Cerebellar cortex (tissue), 1 donor: ENCODE data around the gene FADS2.

Experiments
- DNase-seq: peaks from one replicate; pipeline ENCODE4 v3.0.0-alpha.2; 2015; ENCODE audit warnings: low spot score

Gene FADS2

GRCh38 chr11:61795876-61796526 is 32.1 kb upstream of the FADS2 start:
- no peak for DNase-seq

GRCh38 chr11:61797263-61797944 is 30.7 kb upstream of the FADS2 start:
- peak; percentile 93 for DNase-seq

- DNase-seq: no peak
Observed at GRCh38 chr11:61799665-61800284, 28.3 kb upstream of the FADS2 start.

GRCh38 chr11:61800331-61801281 is 27.5 kb upstream of the FADS2 start:
- no peak for DNase-seq

GRCh38 chr11:61802605-61803004 is 25.5 kb upstream of the FADS2 start:
- no peak for DNase-seq

GRCh38 chr11:61803889-61804647 is 24.0 kb upstream of the FADS2 start:
- no peak for DNase-seq

- no peak for DNase-seq
Observed at GRCh38 chr11:61805146-61805545, 23.0 kb upstream of the FADS2 start.

GRCh38 chr11:61806785-61807184 is 21.3 kb upstream of the FADS2 start:
- no peak for DNase-seq

- peak; percentile 46 for DNase-seq
Observed at GRCh38 chr11:61810671-61811175, 17.4 kb upstream of the FADS2 start.

- no peak for DNase-seq
Observed at GRCh38 chr11:61811831-61812230, 16.3 kb upstream of the FADS2 start.

GRCh38 chr11:61812736-61813411 is 15.2 kb upstream of the FADS2 start:
- no peak for DNase-seq

- peak; percentile 60 for DNase-seq
Observed at GRCh38 chr11:61814247-61814957, 13.7 kb upstream of the FADS2 start.

- DNase-seq: peak; percentile 98
Observed at GRCh38 chr11:61814958-61815789, 12.9 kb upstream of the FADS2 start.

GRCh38 chr11:61815790-61816735 is 12.0 kb upstream of the FADS2 start:
- DNase-seq: peak; percentile 80

GRCh38 chr11:61816736-61817455 is 11.2 kb upstream of the FADS2 start, which contains the start of gene FADS1:
Gene FADS1, minus strand, starts transcription at chr11:61817003. Its CDS starts 74 bp downstream, at chr11:61816929.
- DNase-seq: peak; percentile 87

- DNase-seq: no peak
Observed at GRCh38 chr11:61817471-61818202, 10.5 kb upstream of the FADS2 start.
